Measurements from ENCODE around the gene PPFIBP1. TPM values are rescaled to one million over a fixed set of nuclear protein-coding genes. Genes with fewer than 3 reads are reported as not detected.

PPFIBP1 gene
- total RNA-seq, 5 donors from 2014 or later (not counting 1 experiment from before 2014, with no cell fraction given) = 4.1 to 6.1 (median 5.8) TPM

DNA sequence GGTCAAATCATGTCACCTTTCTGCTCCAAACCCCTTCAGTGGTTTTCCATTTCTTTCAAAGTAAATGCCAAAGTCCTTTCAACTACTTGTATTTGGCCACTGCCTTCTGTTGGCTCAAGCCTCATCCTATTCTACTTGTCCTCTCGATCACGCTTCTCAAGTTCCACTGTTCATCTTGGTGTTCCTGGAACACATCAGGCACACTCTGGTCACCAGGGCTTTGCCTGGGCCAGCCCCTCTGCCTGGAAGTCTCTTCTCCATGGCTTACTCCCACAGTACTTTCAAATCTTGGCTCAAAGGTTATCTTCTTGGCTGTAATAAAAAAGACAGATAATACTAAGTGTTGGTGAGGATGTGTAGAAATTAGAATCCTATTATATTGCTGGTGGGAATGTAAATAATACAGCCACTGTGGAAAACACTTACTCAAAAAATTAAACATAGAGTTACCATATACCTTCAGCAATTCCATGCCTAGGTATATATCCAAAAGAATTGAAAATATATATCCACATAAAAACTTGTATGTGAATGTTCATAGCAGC lies 17.3 kb upstream of the PPFIBP1 start:
- Histone ChIP-seq H3K9me3 (no peaks in the 10 kb centered on the region), H3K36me3 (ENCODE audit: control insufficient read depth in 2 of 2, extremely low read depth in 1 of 2, insufficient read depth in 1 of 2, low read length in 1 of 2) (no peaks in the 10 kb centered on the region), H3K27ac (ENCODE audit: low read length) (no peak overlapping the region), H3K4me3 (ENCODE audit: control insufficient read depth in 1 of 2, extremely low read depth in 1 of 2, low read length in 1 of 2) (no peak overlapping the region), H3K27me3 (replicated peaks in 1 of 2; ENCODE audit: control insufficient read depth in 2 of 2, extremely low read depth in 1 of 2, insufficient read depth in 2 of 2, low read length in 1 of 2) (no peaks in the 10 kb centered on the region), H3K4me1 (ENCODE audit: control insufficient read depth in 1 of 2, extremely low read depth in 1 of 2, insufficient read depth in 2 of 2, low read length in 2 of 2) (peaks cover 0 to 3% of the 10 kb centered on the region in 2 experiments)
- Mint-ChIP-seq H3K27me3 (peaks cover 2 to 6% of the 10 kb centered on the region in 2 donors), H3K4me3 (no peak overlapping the region), H3K4me1 (peaks cover 6 to 9% (median 7%) of the 10 kb centered on the region in 3 donors), H3K9me3 (peaks cover 0 to 3% (median 0%) of the 10 kb centered on the region in 3 donors), H3K36me3 (no peaks in the 10 kb centered on the region), H3K27ac (no peak overlapping the region)
- ATAC-seq (replicated peaks in 1 of 4) (no peak), DNase-seq (no peak)
- WGBS (ENCODE audit: insufficient coverage) = 96% methylated on average over 2 of the region's 2 CpGs
- ChIA-PET POLR2A (no interaction called here), CTCF (no interaction called here)

DNA sequence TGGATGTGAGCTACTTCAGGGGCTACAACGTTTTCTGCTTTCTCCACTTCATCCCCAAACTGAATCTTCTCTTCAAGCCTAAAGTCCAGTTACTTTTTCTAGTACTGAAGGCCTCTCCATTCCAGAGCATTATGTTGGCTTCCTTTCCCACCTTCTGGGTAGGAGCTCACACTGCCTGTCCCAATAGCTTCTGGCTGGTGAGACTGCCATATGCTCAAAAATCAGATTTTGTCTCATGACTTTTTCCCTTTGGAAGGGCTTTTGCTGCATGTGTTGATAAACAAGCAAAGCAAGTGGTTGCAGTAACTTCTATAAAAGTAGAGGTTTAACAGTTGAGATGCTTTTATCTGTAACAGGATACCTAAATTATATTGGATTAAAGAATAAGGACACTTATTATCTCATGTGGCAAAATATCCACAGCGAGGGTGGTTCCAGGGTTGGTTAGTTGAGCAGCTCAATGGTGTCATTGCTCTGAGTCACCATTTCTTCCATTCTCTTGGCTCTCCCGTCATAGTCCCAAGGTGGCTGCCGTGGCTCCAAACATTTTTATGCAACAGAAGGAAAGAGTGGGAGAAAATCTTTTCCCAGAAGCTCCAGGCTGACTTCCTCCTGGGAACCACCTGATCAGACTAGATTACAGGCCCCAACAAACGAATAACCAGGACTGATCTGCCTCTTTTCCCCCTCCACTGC lies 15.1 kb upstream of the PPFIBP1 start:
- ATAC-seq (replicated peaks in 1 of 4) (no peak), DNase-seq (no peak)
- Mint-ChIP-seq H3K36me3 (no peaks in the 10 kb centered on the region), H3K4me1 (no peaks in the 10 kb centered on the region), H3K9me3 (peaks cover 0 to 3% (median 0%) of the 10 kb centered on the region in 3 donors), H3K27ac (no peak overlapping the region), H3K27me3 (peaks cover 0 to 4% of the 10 kb centered on the region in 2 donors), H3K4me3 (no peak overlapping the region)
- H3K4me3 ChIP-seq (ENCODE audit: control insufficient read depth in 1 of 2, extremely low read depth in 1 of 2, low read length in 1 of 2) = no peak overlapping the region
- ChIA-PET CTCF (no interaction called here), POLR2A (no interaction called here)
- no peak overlapping the region for H3K27ac ChIP-seq (ENCODE audit: low read length)
- H3K36me3 ChIP-seq (ENCODE audit: control insufficient read depth in 2 of 2, extremely low read depth in 1 of 2, insufficient read depth in 1 of 2, low read length in 1 of 2) = no peaks in the 10 kb centered on the region
- H3K9me3 ChIP-seq = no peaks in the 10 kb centered on the region
- 70% methylated on average over 2 of the region's 5 CpGs for WGBS (ENCODE audit: insufficient coverage)
- no peaks in the 10 kb centered on the region for H3K4me1 ChIP-seq (ENCODE audit: control insufficient read depth in 1 of 2, extremely low read depth in 1 of 2, insufficient read depth in 2 of 2, low read length in 2 of 2)
- H3K27me3 ChIP-seq (replicated peaks in 1 of 2; ENCODE audit: control insufficient read depth in 2 of 2, extremely low read depth in 1 of 2, insufficient read depth in 2 of 2, low read length in 1 of 2) = no peaks in the 10 kb centered on the region

DNA sequence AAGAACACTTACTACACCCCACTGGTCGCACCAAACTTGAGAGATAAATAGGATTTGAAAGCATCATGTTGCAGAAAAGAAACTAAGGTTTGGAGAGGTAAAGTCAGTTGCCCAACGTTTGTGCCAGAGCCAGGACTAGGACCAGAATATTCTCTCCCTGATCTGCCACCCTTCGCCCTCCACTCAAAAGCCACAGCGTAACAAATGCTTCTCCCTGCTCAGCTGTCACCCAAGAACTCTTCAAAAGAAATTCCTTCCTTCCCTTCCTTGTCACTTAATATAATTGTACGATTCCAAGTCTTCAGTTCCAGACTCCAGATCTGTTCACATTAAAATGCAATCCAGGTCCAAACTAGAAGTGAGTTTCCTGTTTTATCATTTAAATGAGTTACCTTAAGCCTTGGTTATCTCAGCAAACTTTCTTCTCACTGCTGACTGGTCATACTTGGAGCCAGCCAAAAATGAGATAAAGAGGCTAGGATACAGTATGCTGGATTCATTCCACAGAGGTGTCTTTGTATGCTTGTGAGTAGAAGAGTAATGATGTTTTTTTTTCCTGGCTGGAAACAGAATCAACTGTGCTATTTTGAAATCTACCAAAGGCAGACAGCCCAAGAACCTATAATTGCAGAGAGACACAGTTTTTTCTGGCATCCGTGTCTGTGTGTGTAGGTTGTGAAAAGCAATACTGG lies 12.8 kb upstream of the PPFIBP1 start:
- Mint-ChIP-seq H3K4me3 (no peak overlapping the region), H3K4me1 (no peaks in the 10 kb centered on the region), H3K36me3 (no peaks in the 10 kb centered on the region), H3K9me3 (peaks cover 0 to 3% (median 0%) of the 10 kb centered on the region in 3 donors), H3K27ac (no peak overlapping the region), H3K27me3 (peaks cover 0 to 2% of the 10 kb centered on the region in 2 donors)
- POLR2A ChIA-PET = no interaction called here
- Histone ChIP-seq H3K9me3 (no peaks in the 10 kb centered on the region), H3K27ac (ENCODE audit: low read length) (no peak overlapping the region), H3K4me1 (ENCODE audit: control insufficient read depth in 1 of 2, extremely low read depth in 1 of 2, insufficient read depth in 2 of 2, low read length in 2 of 2) (no peaks in the 10 kb centered on the region), H3K27me3 (replicated peaks in 1 of 2; ENCODE audit: control insufficient read depth in 2 of 2, extremely low read depth in 1 of 2, insufficient read depth in 2 of 2, low read length in 1 of 2) (peaks cover 0 to 2% of the 10 kb centered on the region in 2 experiments), H3K4me3 (ENCODE audit: control insufficient read depth in 1 of 2, extremely low read depth in 1 of 2, low read length in 1 of 2) (no peak overlapping the region), H3K36me3 (ENCODE audit: control insufficient read depth in 2 of 2, extremely low read depth in 1 of 2, insufficient read depth in 1 of 2, low read length in 1 of 2) (no peaks in the 10 kb centered on the region)
- WGBS (ENCODE audit: insufficient coverage) = 73% methylated on average over 4 of the region's 6 CpGs
- CTCF ChIA-PET = no interaction called here
- DNase-seq = no peak
- ATAC-seq (replicated peaks in 1 of 4) = no peak

DNA sequence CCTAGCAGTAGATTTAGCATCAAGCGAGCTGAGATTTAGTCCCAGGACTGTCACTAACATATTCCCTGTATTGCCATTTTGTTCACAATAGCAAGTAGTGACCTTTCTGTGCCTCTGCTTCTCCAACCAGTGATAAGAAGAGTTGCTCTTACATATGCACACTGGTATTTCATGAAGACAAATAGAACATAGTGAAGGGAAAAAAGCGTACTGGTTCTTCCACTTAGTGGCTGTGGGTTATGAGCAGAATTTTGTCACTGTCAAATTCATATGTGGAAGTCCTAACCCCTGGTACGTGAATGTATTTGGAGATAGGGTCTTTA lies 12.3 kb upstream of the PPFIBP1 start:
- Mint-ChIP-seq H3K9me3 (peaks cover 0 to 2% (median 0%) of the 10 kb centered on the region in 3 donors), H3K27me3 (peaks cover 4% of the 10 kb centered on the region in 2 donors), H3K4me1 (no peaks in the 10 kb centered on the region), H3K27ac (no peak overlapping the region), H3K36me3 (no peaks in the 10 kb centered on the region), H3K4me3 (no peak overlapping the region)
- no peaks in the 10 kb centered on the region for H3K36me3 ChIP-seq (ENCODE audit: control insufficient read depth in 2 of 2, extremely low read depth in 1 of 2, insufficient read depth in 1 of 2, low read length in 1 of 2)
- H3K4me1 ChIP-seq (ENCODE audit: control insufficient read depth in 1 of 2, extremely low read depth in 1 of 2, insufficient read depth in 2 of 2, low read length in 2 of 2) = no peaks in the 10 kb centered on the region
- POLR2A ChIA-PET = no interaction called here
- CTCF ChIA-PET = no interaction called here
- ATAC-seq (replicated peaks in 1 of 4) = no peak
- peaks cover 0 to 2% of the 10 kb centered on the region in 2 experiments for H3K27me3 ChIP-seq (replicated peaks in 1 of 2; ENCODE audit: control insufficient read depth in 2 of 2, extremely low read depth in 1 of 2, insufficient read depth in 2 of 2, low read length in 1 of 2)
- no peaks in the 10 kb centered on the region for H3K9me3 ChIP-seq
- no CpG with 5 or more reads among the region's 3 CpGs for WGBS (ENCODE audit: insufficient coverage)
- H3K27ac ChIP-seq (ENCODE audit: low read length) = no peak overlapping the region
- DNase-seq = no peak
- H3K4me3 ChIP-seq (ENCODE audit: control insufficient read depth in 1 of 2, extremely low read depth in 1 of 2, low read length in 1 of 2) = no peak overlapping the region

DNA sequence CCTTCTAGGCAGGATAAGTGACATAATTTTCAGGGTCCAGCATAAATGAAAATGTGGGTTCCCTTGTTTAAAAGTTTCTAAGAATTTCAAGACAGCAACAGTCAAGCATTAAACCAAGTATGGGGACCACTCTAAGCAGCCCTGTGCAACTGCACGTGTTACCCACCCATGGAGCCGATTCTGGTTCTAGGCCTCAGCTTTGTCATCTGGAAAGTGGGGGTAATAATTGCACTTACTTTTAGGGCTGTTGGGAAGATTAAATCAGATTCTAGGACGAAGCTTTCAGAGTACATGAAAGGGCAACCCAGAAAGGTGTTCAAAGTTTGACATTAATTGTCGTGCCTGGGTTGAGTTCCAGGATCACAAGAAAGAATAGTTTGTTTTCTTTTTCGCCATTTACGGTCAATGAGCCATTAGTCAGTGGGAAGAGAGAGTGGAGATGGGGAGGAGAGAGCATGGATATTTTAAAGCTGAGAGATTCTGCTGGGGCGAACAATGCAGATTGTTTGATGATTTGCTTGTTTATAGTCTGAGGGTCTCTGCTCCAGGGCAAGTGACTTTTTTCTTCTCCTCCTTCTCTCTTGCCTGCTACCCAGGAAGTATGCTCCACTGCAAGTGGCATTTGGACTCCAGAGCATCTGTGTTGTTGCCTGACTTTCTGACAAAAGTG lies 10.7 kb upstream of the PPFIBP1 start:
- Histone ChIP-seq H3K36me3 (ENCODE audit: control insufficient read depth in 2 of 2, extremely low read depth in 1 of 2, insufficient read depth in 1 of 2, low read length in 1 of 2) (no peaks in the 10 kb centered on the region), H3K4me3 (ENCODE audit: control insufficient read depth in 1 of 2, extremely low read depth in 1 of 2, low read length in 1 of 2) (no peak overlapping the region), H3K4me1 (ENCODE audit: control insufficient read depth in 1 of 2, extremely low read depth in 1 of 2, insufficient read depth in 2 of 2, low read length in 2 of 2) (no peaks in the 10 kb centered on the region), H3K27ac (ENCODE audit: low read length) (no peak overlapping the region), H3K27me3 (replicated peaks in 1 of 2; ENCODE audit: control insufficient read depth in 2 of 2, extremely low read depth in 1 of 2, insufficient read depth in 2 of 2, low read length in 1 of 2) (peaks cover 0 to 8% of the 10 kb centered on the region in 2 experiments), H3K9me3 (no peaks in the 10 kb centered on the region)
- POLR2A ChIA-PET = no interaction called here
- ATAC-seq (replicated peaks in 1 of 4) = no peak
- H3K36me3 Mint-ChIP-seq = no peaks in the 10 kb centered on the region
- WGBS (ENCODE audit: insufficient coverage) = 85% methylated on average over 6 of the region's 7 CpGs
- DNase-seq = no peak
- no peak overlapping the region for H3K27ac Mint-ChIP-seq
- peaks cover 10 to 14% of the 10 kb centered on the region in 2 donors for H3K27me3 Mint-ChIP-seq
- no peaks in the 10 kb centered on the region for H3K9me3 Mint-ChIP-seq
- no peak overlapping the region for H3K4me3 Mint-ChIP-seq
- no peaks in the 10 kb centered on the region for H3K4me1 Mint-ChIP-seq
- CTCF ChIA-PET = no interaction called here

DNA sequence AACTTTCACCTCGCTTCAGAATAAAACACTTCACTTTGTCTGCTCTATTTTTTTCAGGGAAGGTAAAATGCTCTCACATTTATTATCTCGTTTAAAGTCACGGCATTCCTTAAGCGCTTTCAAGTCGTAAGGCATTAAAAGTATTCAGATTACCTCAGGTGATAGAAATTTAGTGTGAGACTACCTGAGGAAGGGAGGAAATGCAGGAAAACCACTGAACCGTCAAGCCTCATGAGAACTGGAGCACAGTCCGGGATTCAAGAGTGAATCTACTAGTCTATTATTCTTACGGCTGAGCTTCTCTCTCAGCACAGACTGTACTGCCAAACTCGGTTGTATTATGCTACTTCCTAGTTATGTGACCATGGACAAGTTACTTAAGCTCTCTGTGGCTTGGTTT lies 8.3 kb upstream of the PPFIBP1 start:
- WGBS (ENCODE audit: insufficient coverage) = 71% methylated on average over 3 of the region's 9 CpGs
- no peak overlapping the region for H3K4me3 Mint-ChIP-seq

More for the DNA sequence above, 8.3 kb upstream of the PPFIBP1 start:
- Histone ChIP-seq H3K27me3 (replicated peaks in 1 of 2; ENCODE audit: control insufficient read depth in 2 of 2, extremely low read depth in 1 of 2, insufficient read depth in 2 of 2, low read length in 1 of 2) (peaks cover 0 to 8% of the 10 kb centered on the region in 2 experiments), H3K36me3 (ENCODE audit: control insufficient read depth in 2 of 2, extremely low read depth in 1 of 2, insufficient read depth in 1 of 2, low read length in 1 of 2) (no peaks in the 10 kb centered on the region), H3K27ac (ENCODE audit: low read length) (no peak overlapping the region), H3K9me3 (no peaks in the 10 kb centered on the region), H3K4me3 (ENCODE audit: control insufficient read depth in 1 of 2, extremely low read depth in 1 of 2, low read length in 1 of 2) (no peak overlapping the region), H3K4me1 (ENCODE audit: control insufficient read depth in 1 of 2, extremely low read depth in 1 of 2, insufficient read depth in 2 of 2, low read length in 2 of 2) (no peaks in the 10 kb centered on the region)
- Mint-ChIP-seq H3K36me3 (no peaks in the 10 kb centered on the region), H3K27ac (no peak overlapping the region), H3K9me3 (no peaks in the 10 kb centered on the region), H3K4me1 (no peaks in the 10 kb centered on the region), H3K27me3 (peaks cover 15 to 24% of the 10 kb centered on the region in 2 donors)
- DNase-seq (no peak), ATAC-seq (replicated peaks in 1 of 4) (no peak)
- CTCF ChIA-PET = no interaction called here
- POLR2A ChIA-PET = no interaction called here
